HAP-1 (cell line): ENCODE data around the gene KIF21B.
A peak's percentile ranks its signal among the peaks of the same experiment; 100 is the strongest.

Source experiments
- DNase-seq, 2 experiments: peaks; one replicate each; pipeline ENCODE4 v3.0.0-alpha.2; 2016 to 2020; ENCODE audit warnings: low spot score in 2 of 2
- H3K27me3 ChIP-seq: fragments of 250-450 bp; sonication (Bioruptor Pico); 2 replicates; pipeline ENCODE4 v1.5.1; 2020; ENCODE audit warnings: low read depth, mild to moderate bottlenecking, moderate library complexity
- H3K36me3 ChIP-seq: fragments of 250-450 bp; sonication (Bioruptor Pico); replicated peaks from 2 replicates; pipeline ENCODE4 v1.5.1; 2020; ENCODE audit warnings: mild to moderate bottlenecking
- H3K4me1 ChIP-seq: fragments of 250-450 bp; sonication (Bioruptor Pico); 2 replicates; pipeline ENCODE4 v1.5.1; 2020; ENCODE audit warnings: mild to moderate bottlenecking
- H3K4me3 ChIP-seq: fragments of 250-450 bp; sonication (Bioruptor Pico); 2 replicates; pipeline ENCODE4 v1.5.1; 2020; ENCODE audit warnings: mild to moderate bottlenecking, moderate library complexity
- H3K9me3 ChIP-seq: fragments of 250-450 bp; sonication (Bioruptor Pico); 2 replicates; pipeline ENCODE4 v1.5.1; 2020; ENCODE audit warnings: mild to moderate bottlenecking, moderate library complexity
- in situ Hi-C: fragments of 300-500 bp; cut with MboI; formaldehyde crosslinking; loops from 3 replicates; pipeline ENCODE4 v1.14.3; 2020; ENCODE audit warnings: low sequenced_read_pairs, inconsistent platforms, mixed read lengths

The KIF21B gene

DNA sequence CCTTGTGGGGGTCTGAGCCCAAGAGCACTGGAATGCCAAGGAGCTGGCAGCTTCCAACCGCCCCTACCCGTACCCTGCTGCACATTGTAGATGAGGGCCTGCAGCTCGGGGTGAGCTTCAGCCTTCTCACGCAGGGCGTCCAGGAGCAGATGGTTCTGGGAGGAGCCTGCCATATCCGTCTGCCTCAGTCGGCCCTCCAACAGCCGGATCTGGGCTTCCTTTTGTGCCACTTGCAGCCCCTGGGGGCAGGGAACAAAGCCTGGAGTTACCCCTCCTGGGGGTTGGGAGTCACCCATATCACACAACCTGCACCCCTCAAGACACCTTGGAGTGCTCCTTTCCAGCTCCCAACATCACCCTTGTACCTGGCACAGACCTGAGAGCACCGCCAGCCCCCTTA, 34.8 kb downstream of the KIF21B start:
- Histone ChIP-seq H3K27me3 (no peaks in the 10 kb centered on the region), H3K4me3 (no peak overlapping the region), H3K36me3 (no peaks in the 10 kb centered on the region), H3K4me1 (no peaks in the 10 kb centered on the region), H3K9me3 (no peaks in the 10 kb centered on the region)
- DNase-seq, result no peak
- in situ Hi-C loops, result no loop called here

GRCh38 chr1:200985481-200985880, 38.0 kb downstream of the KIF21B start:
- in situ Hi-C loops, result no loop called here
- no peaks in the 10 kb centered on the region for H3K9me3 ChIP-seq
- no peaks in the 10 kb centered on the region for H3K27me3 ChIP-seq
- no peak overlapping the region for H3K4me3 ChIP-seq
- DNase-seq, result no peak
- no peaks in the 10 kb centered on the region for H3K36me3 ChIP-seq
- H3K4me1 ChIP-seq, result no peaks in the 10 kb centered on the region

DNA sequence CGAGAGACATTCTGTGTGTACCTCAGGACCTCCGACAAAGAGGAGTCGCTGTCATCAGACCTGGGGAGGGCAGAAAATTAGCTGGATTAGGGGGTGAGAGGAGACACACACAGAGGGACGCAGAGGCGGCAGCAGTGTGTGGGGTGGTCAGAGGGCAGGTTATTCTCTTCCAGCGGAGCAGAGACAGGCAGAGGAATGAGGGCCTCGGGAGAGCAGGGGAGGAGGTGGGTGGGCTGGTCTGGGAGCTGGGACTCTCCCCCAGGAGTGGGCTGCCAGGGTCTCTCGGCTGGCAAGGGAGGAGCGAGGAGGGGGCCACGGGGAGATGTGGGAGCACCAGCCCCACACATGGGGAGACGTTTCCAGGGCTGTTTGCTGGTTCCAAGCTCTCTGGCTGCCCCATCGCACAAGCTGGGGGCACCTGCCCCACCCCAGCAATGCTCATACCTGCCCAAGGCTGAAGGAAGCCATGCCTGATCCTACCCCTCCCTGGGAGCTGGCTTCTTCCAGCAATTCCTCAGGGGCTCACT, 40.4 kb downstream of the KIF21B start:
- 0 out of 2 replicates have a peak, but pooled peaks cover 5% of the 10 kb centered on the region for H3K9me3 ChIP-seq
- in situ Hi-C loops, result no loop called here
- DNase-seq, result no peak
- H3K36me3 ChIP-seq, result no peaks in the 10 kb centered on the region; the same call in 1 of the 2 replicates
- H3K27me3 ChIP-seq, result no peaks in the 10 kb centered on the region
- no peak overlapping the region for H3K4me3 ChIP-seq
- no peaks in the 10 kb centered on the region for H3K4me1 ChIP-seq

DNA sequence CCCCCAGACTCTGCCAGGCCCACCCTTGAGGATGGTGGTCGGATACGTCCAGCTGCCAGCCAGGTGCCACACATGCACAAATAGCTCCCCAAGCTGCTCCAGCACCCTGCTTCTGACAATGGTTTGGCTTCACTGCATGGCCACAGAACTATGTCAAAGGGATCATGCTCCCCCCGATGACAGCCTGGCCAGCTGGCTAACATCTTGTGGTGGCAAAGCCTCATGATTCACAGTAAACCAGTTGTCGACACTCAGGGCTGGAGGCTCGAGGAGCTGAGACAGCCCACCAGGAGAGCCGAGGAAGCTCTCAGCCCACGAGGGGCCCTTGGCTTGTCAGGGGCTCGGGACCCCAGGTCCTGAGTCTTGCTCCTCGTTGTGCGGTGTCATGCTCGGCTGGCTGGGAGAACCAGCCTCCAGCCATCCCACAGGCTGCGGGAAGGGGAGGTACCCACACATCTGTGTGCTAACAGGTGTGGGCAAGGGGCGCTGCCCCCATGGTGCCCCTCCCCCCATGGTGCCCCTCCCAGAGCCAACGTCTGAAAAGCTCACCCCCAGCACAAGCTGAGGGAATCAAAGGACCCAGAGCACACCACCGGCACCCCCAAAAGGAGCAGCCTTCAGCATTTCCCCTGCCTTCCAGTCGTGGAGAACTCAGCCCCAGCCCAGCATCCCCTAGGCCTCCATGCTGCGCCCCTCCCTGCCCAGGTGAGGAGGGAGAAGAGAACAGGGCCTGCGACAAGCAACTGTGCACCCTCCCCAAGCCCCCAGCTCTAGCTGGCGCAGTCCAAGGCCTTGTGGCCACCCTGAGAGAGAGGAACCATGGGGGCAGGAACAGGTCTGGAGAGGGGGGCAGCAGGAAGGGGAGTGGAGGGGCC, 41.2 kb downstream of the KIF21B start:
- H3K9me3 ChIP-seq, result 0 out of 2 replicates have a peak, but pooled peaks cover 5% of the 10 kb centered on the region
- no peak overlapping the region for H3K4me3 ChIP-seq
- no peaks in the 10 kb centered on the region for H3K4me1 ChIP-seq
- in situ Hi-C loops, result no loop called here
- no peaks in the 10 kb centered on the region; the same call in 1 of the 2 replicates for H3K36me3 ChIP-seq
- DNase-seq, result no peak
- no peaks in the 10 kb centered on the region for H3K27me3 ChIP-seq

DNA sequence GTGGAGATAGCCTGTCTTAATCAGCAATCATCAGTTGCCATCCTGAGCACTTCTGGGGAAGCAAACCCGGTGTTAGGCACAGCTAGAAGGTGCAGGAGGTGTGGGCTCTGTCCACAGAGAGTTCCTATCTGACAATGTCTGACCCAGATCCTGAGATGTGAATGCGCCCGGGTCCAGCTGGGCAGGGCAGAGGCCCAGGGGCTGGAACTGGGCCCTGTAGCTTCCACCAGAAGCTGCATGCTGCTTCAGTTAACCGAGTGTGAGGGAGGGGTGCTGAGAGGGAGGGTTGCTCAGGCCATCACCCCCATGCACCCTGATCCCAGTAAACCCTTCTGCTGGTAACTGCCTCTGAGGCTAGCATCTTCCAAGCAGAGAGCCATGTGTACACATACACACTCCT, 42.2 kb downstream of the KIF21B start:
- no peak for DNase-seq
- Histone ChIP-seq H3K27me3 (no peaks in the 10 kb centered on the region), H3K36me3 (no peaks in the 10 kb centered on the region; the same call in 1 of the 2 replicates), H3K4me1 (no peaks in the 10 kb centered on the region), H3K9me3 (0 out of 2 replicates have a peak, but pooled peaks cover 5% of the 10 kb centered on the region), H3K4me3 (no peak overlapping the region)
- in situ Hi-C loops, result no loop called here

GRCh38 chr1:200980873-200981272, 42.6 kb downstream of the KIF21B start:
- Histone ChIP-seq H3K27me3 (no peaks in the 10 kb centered on the region), H3K36me3 (no peaks in the 10 kb centered on the region; the same call in 1 of the 2 replicates), H3K4me3 (no peak overlapping the region), H3K4me1 (no peaks in the 10 kb centered on the region), H3K9me3 (0 out of 2 replicates have a peak, but pooled peaks cover 5% of the 10 kb centered on the region)
- DNase-seq, result no peak
- in situ Hi-C loops, result no loop called here

- H3K27me3 ChIP-seq, result no peaks in the 10 kb centered on the region
- DNase-seq, result no peak
- no peaks in the 10 kb centered on the region for H3K4me1 ChIP-seq
- 0 out of 2 replicates have a peak, but pooled peaks cover 5% of the 10 kb centered on the region for H3K9me3 ChIP-seq
- in situ Hi-C loops, result no loop called here
- no peak overlapping the region for H3K4me3 ChIP-seq
- no peaks in the 10 kb centered on the region; the same call in 1 of the 2 replicates for H3K36me3 ChIP-seq
Observed at GRCh38 chr1:200980452-200980772, 43.1 kb downstream of the KIF21B start.

DNA sequence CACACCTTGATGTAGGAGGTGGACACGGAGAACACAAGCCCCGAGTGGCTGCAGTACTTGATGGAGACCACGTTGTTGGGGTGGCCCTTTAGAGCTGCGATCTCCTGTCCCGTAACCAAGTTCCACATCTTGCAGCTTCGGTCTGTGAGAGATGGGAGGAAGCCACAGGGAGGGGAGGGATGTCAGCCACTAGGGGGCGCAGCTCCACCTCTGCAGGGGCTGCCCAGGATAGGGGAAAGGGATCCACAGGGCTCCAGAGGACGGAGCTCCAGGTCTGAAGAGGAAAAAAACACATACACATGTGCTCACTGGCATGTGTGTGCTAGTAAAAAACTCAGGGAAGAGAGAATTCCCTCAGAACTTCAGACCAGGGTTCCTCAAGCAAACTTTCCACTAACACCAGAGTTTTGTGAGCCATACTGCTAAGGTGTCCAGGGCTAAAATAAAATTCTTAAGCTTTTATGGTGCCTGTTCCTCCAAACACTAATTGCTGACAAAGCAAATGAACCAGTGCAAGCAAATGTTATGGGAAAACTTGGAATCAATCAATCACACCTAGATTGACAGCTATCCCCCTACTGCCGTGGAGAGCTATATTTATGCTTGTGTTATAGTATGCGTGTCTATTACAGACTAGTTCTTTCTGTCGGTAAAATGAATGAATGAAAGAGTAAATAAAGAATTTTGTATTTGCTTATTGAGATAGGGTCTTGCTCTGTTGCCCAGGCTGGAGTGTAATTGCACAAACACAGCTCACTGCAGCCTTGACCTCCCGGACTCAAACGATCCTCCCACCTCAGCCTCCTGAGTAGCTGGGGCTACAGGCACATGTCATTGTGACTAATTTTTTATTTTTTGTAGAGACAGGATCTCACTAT, 43.7 kb downstream of the KIF21B start:
- H3K9me3 ChIP-seq, result 0 out of 2 replicates have a peak, but pooled peaks cover 5% of the 10 kb centered on the region
- peak in 1 of 2 experiments; percentile 75 for DNase-seq
- H3K36me3 ChIP-seq, result no peaks in the 10 kb centered on the region; the same call in 1 of the 2 replicates
- in situ Hi-C loops, result loop anchor here (5.0 kb wide), 2 partner anchors 62 to 137 kb away; no protein-coding TSS in a partner anchor
- H3K4me3 ChIP-seq, result no peak overlapping the region
- no peaks in the 10 kb centered on the region for H3K27me3 ChIP-seq
- H3K4me1 ChIP-seq, result no peaks in the 10 kb centered on the region

- H3K4me1 ChIP-seq, result no peaks in the 10 kb centered on the region
- in situ Hi-C loops, result loop anchor here (5.0 kb wide), 2 partner anchors 65 to 140 kb away; no protein-coding TSS in a partner anchor
- H3K27me3 ChIP-seq, result no peaks in the 10 kb centered on the region
- H3K36me3 ChIP-seq, result no peaks in the 10 kb centered on the region; the same call in 1 of the 2 replicates
- DNase-seq, result no peak
- H3K4me3 ChIP-seq, result no peak overlapping the region
- 0 out of 2 replicates have a peak, but pooled peaks cover 5% of the 10 kb centered on the region for H3K9me3 ChIP-seq
Observed at GRCh38 chr1:200977071-200977754, 46.3 kb downstream of the KIF21B start.

GRCh38 chr1:200976634-200977033, 46.9 kb downstream of the KIF21B start:
- Histone ChIP-seq H3K4me1 (no peaks in the 10 kb centered on the region), H3K36me3 (no peaks in the 10 kb centered on the region; the same call in 1 of the 2 replicates), H3K9me3 (0 out of 2 replicates have a peak, but pooled peaks cover 5% of the 10 kb centered on the region), H3K27me3 (no peaks in the 10 kb centered on the region), H3K4me3 (no peak overlapping the region)
- no peak for DNase-seq
- in situ Hi-C loops, result loop anchor here (5.0 kb wide), 2 partner anchors 66 to 141 kb away; no protein-coding TSS in a partner anchor

DNA sequence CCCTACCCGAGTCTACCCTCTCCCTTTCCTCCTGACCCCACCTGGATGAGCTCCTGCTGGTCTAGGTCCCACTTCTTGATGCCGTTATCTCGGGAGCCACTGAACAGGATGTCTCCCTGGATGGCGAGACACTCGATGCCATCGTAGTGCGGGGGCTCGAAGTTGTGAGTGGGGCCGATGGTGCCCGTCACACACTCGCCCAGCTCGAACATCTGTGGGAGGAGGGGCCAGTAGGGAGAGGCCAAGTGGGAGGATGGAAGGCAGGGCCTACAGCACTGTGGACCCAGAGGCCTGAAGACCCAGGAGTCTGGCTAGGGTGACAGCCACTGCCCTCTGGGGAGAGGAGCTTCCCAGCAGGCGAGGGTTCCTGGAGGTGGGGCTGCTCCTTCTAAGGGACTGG, 48.1 kb downstream of the KIF21B start:
- no peak overlapping the region for H3K4me3 ChIP-seq
- H3K4me1 ChIP-seq, result no peaks in the 10 kb centered on the region
- in situ Hi-C loops, result loop anchor here (5.0 kb wide), 2 partner anchors 67 to 142 kb away; no protein-coding TSS in a partner anchor
- 0 out of 2 replicates have a peak, but pooled peaks cover 5% of the 10 kb centered on the region for H3K9me3 ChIP-seq
- H3K27me3 ChIP-seq, result no peaks in the 10 kb centered on the region
- H3K36me3 ChIP-seq, result no peaks in the 10 kb centered on the region; the same call in 1 of the 2 replicates
- no peak for DNase-seq

DNA sequence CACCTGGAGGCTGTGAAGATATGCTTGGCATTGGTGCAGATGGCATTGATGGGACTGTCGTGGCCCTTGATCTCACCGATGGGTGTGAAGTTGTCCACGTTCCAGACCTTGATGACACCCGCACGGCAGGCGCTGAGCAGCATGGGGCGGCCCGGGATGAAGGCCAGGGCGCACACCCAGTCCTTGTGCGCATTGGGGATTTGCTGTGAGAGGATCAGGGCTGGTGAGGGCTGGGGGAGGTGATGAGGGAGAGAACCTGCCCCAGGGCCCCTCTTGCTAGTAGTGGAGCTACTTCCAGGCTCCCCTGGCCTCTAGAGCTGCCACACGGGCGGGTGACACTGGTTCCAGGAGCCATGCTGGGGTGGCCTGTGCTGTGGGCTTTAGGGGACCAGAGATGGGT, 48.8 kb downstream of the KIF21B start:
- in situ Hi-C loops, result loop anchor here (5.0 kb wide), 2 partner anchors 68 to 143 kb away; no protein-coding TSS in a partner anchor
- Histone ChIP-seq H3K4me1 (no peaks in the 10 kb centered on the region), H3K36me3 (no peaks in the 10 kb centered on the region), H3K4me3 (no peak overlapping the region), H3K27me3 (no peaks in the 10 kb centered on the region), H3K9me3 (0 out of 2 replicates have a peak, but pooled peaks cover under 1% of the 10 kb centered on the region)
- DNase-seq, result no peak
